GM23338 (cell line): ENCODE results near the gene SYNPR. TPM values are rescaled to one million over a fixed set of nuclear protein-coding genes. Genes with fewer than 3 reads are reported as not detected.

Experiments
- ATAC-seq: fragments of 200-7000 bp; cut with Tn5 transposase; 3 replicates; pipeline ENCODE4 v1.9.1; 2020
- DNase-seq: peaks from one replicate; pipeline ENCODE4 v3.0.0-alpha.2; 2015; ENCODE audit warnings: low spot score
- H2AFZ ChIP-seq: fragments of 200-600 bp; sonication (generic); 2 replicates; pipeline ENCODE4 v1.8.0; 2016; ENCODE audit warnings: antibody characterized with exemption, mild to moderate bottlenecking, moderate library complexity
- H3F3A ChIP-seq: fragments of 200-600 bp; sonication (generic); replicated peaks from 2 replicates; pipeline ENCODE4 v1.8.0; 2017; ENCODE audit warnings: antibody characterized with exemption, mixed run types, low read depth
- H3K27ac ChIP-seq: fragments of 200-600 bp; sonication (generic); 2 replicates; pipeline ENCODE4 v1.6.1; 2016; ENCODE audit warnings: low read depth
- H3K27me3 ChIP-seq: fragments of 200-600 bp; sonication (generic); 2 replicates; pipeline ENCODE4 v1.8.0; 2016; ENCODE audit warnings: mild to moderate bottlenecking, mixed run types, moderate library complexity; ENCODE audit not compliant: insufficient read depth
- H3K36me3 ChIP-seq: fragments of 200-600 bp; sonication (generic); 2 replicates; pipeline ENCODE4 v1.8.0; 2016; ENCODE audit warnings: mild to moderate bottlenecking; ENCODE audit not compliant: insufficient read depth
- H3K4me1 ChIP-seq: fragments of 200-600 bp; sonication (generic); 2 replicates; pipeline ENCODE4 v1.8.0; 2016; ENCODE audit warnings: mild to moderate bottlenecking, moderate library complexity; ENCODE audit not compliant: insufficient read depth
- H3K4me2 ChIP-seq: fragments of 200-600 bp; sonication (generic); 2 replicates; pipeline ENCODE4 v1.7.1; 2017; ENCODE audit warnings: mixed run types
- H3K4me3 ChIP-seq: fragments of 200-600 bp; sonication (generic); 2 replicates; pipeline ENCODE4 v1.6.1; 2016; ENCODE audit warnings: mixed run types
- H3K79me2 ChIP-seq: fragments of 200-600 bp; sonication (generic); replicated peaks from 2 replicates; pipeline ENCODE4 v1.8.0; 2017; ENCODE audit warnings: mild to moderate bottlenecking; ENCODE audit not compliant: insufficient read depth
- H3K9me2 ChIP-seq: fragments of 200-600 bp; sonication (generic); 2 replicates; pipeline ENCODE4 v1.8.0; 2017; ENCODE audit not compliant: insufficient read depth
- H4K20me1 ChIP-seq: fragments of 200-600 bp; sonication (generic); replicated peaks from 2 replicates; pipeline ENCODE4 v1.8.0; 2017; ENCODE audit warnings: mild to moderate bottlenecking; ENCODE audit not compliant: insufficient read depth
- H3K27ac Mint-ChIP-seq: 2 replicates; pipeline ENCODE4 v1.8.0; 2020; ENCODE audit warnings: inconsistent platforms, mild to moderate bottlenecking, moderate library complexity, mixed read lengths
- H3K27me3 Mint-ChIP-seq: 3 replicates; pipeline ENCODE4 v1.8.0; 2022; ENCODE audit warnings: low read depth, mild to moderate bottlenecking, moderate library complexity, mixed read lengths, inconsistent platforms; ENCODE audit not compliant: insufficient read depth, poor library complexity
- H3K36me3 Mint-ChIP-seq: 3 replicates; pipeline ENCODE4 v1.8.0; 2021; ENCODE audit warnings: low read depth, mild to moderate bottlenecking, inconsistent platforms, moderate library complexity, mixed read lengths
- H3K4me1 Mint-ChIP-seq: 3 replicates; pipeline ENCODE4 v1.8.0; 2020; ENCODE audit warnings: mild to moderate bottlenecking, inconsistent platforms, mixed read lengths
- H3K4me3 Mint-ChIP-seq: 3 replicates; pipeline ENCODE4 v1.8.0; 2021; ENCODE audit warnings: moderate library complexity, mild to moderate bottlenecking, inconsistent platforms, mixed read lengths
- H3K9me3 Mint-ChIP-seq: 3 replicates; pipeline ENCODE4 v1.8.0; 2020; ENCODE audit warnings: moderate library complexity, mild to moderate bottlenecking, inconsistent platforms, mixed read lengths
- ETS1 ChIP-seq: IDR thresholded peaks from 2 replicates; pipeline ENCODE4 v1.6.1; 2016; ENCODE audit warnings: antibody characterized with exemption
- EZH2phosphoT487 ChIP-seq: fragments of 200-600 bp; sonication (generic); IDR thresholded peaks from one replicate; pipeline ENCODE4 v1.8.1; 2018; ENCODE audit warnings: antibody characterized with exemption; ENCODE audit not compliant: unreplicated experiment
- POLR2AphosphoS5 ChIP-seq: IDR thresholded peaks from 2 replicates; pipeline ENCODE4 v1.6.1; 2016; ENCODE audit warnings: antibody characterized with exemption, low read depth
- ZNF331 ChIP-seq: fragments of 250-450 bp; sonication (Bioruptor Pico); IDR thresholded peaks from 2 replicates; pipeline ENCODE4 v1.5.0; 2020; ENCODE audit warnings: low read depth, mild to moderate bottlenecking, moderate library complexity
- ZNF462 ChIP-seq: fragments of 250-450 bp; sonication (Bioruptor Pico); IDR thresholded peaks from 2 replicates; pipeline ENCODE4 v1.5.0; 2020; ENCODE audit warnings: mild to moderate bottlenecking, moderate library complexity
- polyA plus RNA-seq: library from polyadenylated mRNA; unstranded; fragments of >200 nt; fragmentation: Nextera tagmentation; extraction: Ambion mirVana; gene quantifications from 2 replicates; pipeline ENCODE4 v1.2.1, GENCODE V29; 2016
- total RNA-seq: library from RNA; depleted of rRNA; stranded (reverse); fragments of >200 nt; shearing (Covaris generic); gene quantifications from 2 replicates; pipeline ENCODE4 v1.2.3, GENCODE V29; 2014

The SYNPR gene
- total and polyA plus RNA-seq, 2 experiments from 2014 or later = 0.38 to 0.55 TPM

- ATAC-seq (peak; percentile 49), DNase-seq (peak; percentile 64)
- Histone ChIP-seq H4K20me1 (peaks cover 11% of the 10 kb centered on the region), H3K4me3 (peak overlapping the region; percentile 96), H3K4me1 (peaks cover 15% of the 10 kb centered on the region), H3F3A (no peaks in the 10 kb centered on the region; the same call in 1 of the 2 replicates), H3K9me2 (no peaks in the 10 kb centered on the region), H3K27ac (no peak overlapping the region), H3K36me3 (no peaks in the 10 kb centered on the region), H3K27me3 (peaks cover 59% of the 10 kb centered on the region), H2AFZ (peak overlapping the region; percentile 98), H3K79me2 (no peaks in the 10 kb centered on the region), H3K4me2 (peak overlapping the region; percentile 100)
- Mint-ChIP-seq H3K4me3 (peak overlapping the region; percentile 78), H3K36me3 (no peaks in the 10 kb centered on the region; the same call in 2 of the 3 replicates), H3K27ac (no peak overlapping the region), H3K27me3 (peaks cover 45% of the 10 kb centered on the region), H3K9me3 (no peaks in the 10 kb centered on the region), H3K4me1 (peaks cover 7% of the 10 kb centered on the region; the same call in 2 of the 3 replicates)
- no peak for TF ChIP-seq POLR2AphosphoS5
- TF ChIP-seq ZNF462 (CRISPR knock-in tag) = no peak
- no peak for TF ChIP-seq ETS1
- no peak for TF ChIP-seq ZNF331 (CRISPR knock-in tag)
- peak; percentile 45 for TF ChIP-seq EZH2phosphoT487
Measured at GRCh38 chr3:63279005-63279841, 1.1 kb downstream of the SYNPR start.
